ENCODE results near the gene CNPY3.

Gene CNPY3

GRCh38 chr6:42936398-42936797 lies 7.1 kb downstream of the CNPY3 start:
- no CpG with 5 or more reads among the region's 11 CpGs for WGBS (ENCODE audit: extremely low coverage, insufficient coverage, insufficient read length)
- Histone ChIP-seq H3K9me3 (ENCODE audit: insufficient read depth, low read depth, low read length) (peaks cover 2% of the 10 kb centered on the region), H3K36me3 (ENCODE audit: control insufficient read depth in 1 of 2, insufficient read depth in 2 of 2, low read length in 2 of 2) (peaks cover 47 to 50% of the 10 kb centered on the region in 2 experiments), H2BK5ac (ENCODE audit: low read depth, low read length, poor library complexity) (no peak overlapping the region), H3K4me3 (ENCODE audit: low read depth, low read length) (no peak overlapping the region), H3K27me3 (ENCODE audit: insufficient read depth, low read length) (no peaks in the 10 kb centered on the region), H3K4ac (ENCODE audit: low read depth, low read length) (no peak overlapping the region), H4K12ac (ENCODE audit: low read depth, low read length) (no peak overlapping the region), H2BK12ac (ENCODE audit: low read length) (no peak overlapping the region), H3K23ac (ENCODE audit: low read length) (no peak overlapping the region), H3K79me2 (ENCODE audit: control insufficient read depth, insufficient read depth, low read length, poor library complexity) (no peaks in the 10 kb centered on the region), H2AK5ac (ENCODE audit: low read length) (no peak overlapping the region), H3K4me2 (ENCODE audit: low read length) (no peak overlapping the region), H2BK120ac (ENCODE audit: insufficient read depth, low read length, poor library complexity) (no peak overlapping the region), H2AFZ (ENCODE audit: insufficient read depth, low read length, poor library complexity) (no peak overlapping the region), H3K18ac (ENCODE audit: low read length) (no peak overlapping the region), H3K9ac (ENCODE audit: low read length) (no peak overlapping the region), H3K4me1 (ENCODE audit: control insufficient read depth in 1 of 2, insufficient read depth in 2 of 2, low read length in 2 of 2) (no peaks in the 10 kb centered on the region), H3K14ac (ENCODE audit: low read length) (no peak overlapping the region), H4K8ac (ENCODE audit: low read depth, low read length) (no peak overlapping the region), H3K79me1 (ENCODE audit: low read length) (no peaks in the 10 kb centered on the region), H3K27ac (ENCODE audit: low read depth, low read length) (no peak overlapping the region), H4K91ac (ENCODE audit: low read depth, low read length) (no peak overlapping the region)
- no peak for DNase-seq

- H3K18ac ChIP-seq (ENCODE audit: low read length): no peak overlapping the region
- H3K36me3 ChIP-seq (ENCODE audit: control insufficient read depth in 1 of 2, insufficient read depth in 2 of 2, low read length in 2 of 2): peaks cover 44 to 50% of the 10 kb centered on the region in 2 experiments
- H3K27me3 ChIP-seq (ENCODE audit: insufficient read depth, low read length): no peaks in the 10 kb centered on the region
- no peak overlapping the region for H2BK5ac ChIP-seq (ENCODE audit: low read depth, low read length, poor library complexity)
- H3K23ac ChIP-seq (ENCODE audit: low read length): no peak overlapping the region
- no peak overlapping the region for H4K91ac ChIP-seq (ENCODE audit: low read depth, low read length)
- H2BK120ac ChIP-seq (ENCODE audit: insufficient read depth, low read length, poor library complexity): no peak overlapping the region
- H3K4me2 ChIP-seq (ENCODE audit: low read length): no peak overlapping the region
- no peak overlapping the region for H3K27ac ChIP-seq (ENCODE audit: low read depth, low read length)
- no peak overlapping the region for H4K12ac ChIP-seq (ENCODE audit: low read depth, low read length)
- no peaks in the 10 kb centered on the region for H3K79me1 ChIP-seq (ENCODE audit: low read length)
- no CpG with 5 or more reads among the region's 13 CpGs for WGBS (ENCODE audit: extremely low coverage, insufficient coverage, insufficient read length)
- no peak overlapping the region for H4K8ac ChIP-seq (ENCODE audit: low read depth, low read length)
- H3K4ac ChIP-seq (ENCODE audit: low read depth, low read length): no peak overlapping the region
- no peak overlapping the region for H3K4me3 ChIP-seq (ENCODE audit: low read depth, low read length)
- no peaks in the 10 kb centered on the region for H3K4me1 ChIP-seq (ENCODE audit: control insufficient read depth in 1 of 2, insufficient read depth in 2 of 2, low read length in 2 of 2)
- no peak overlapping the region for H2BK12ac ChIP-seq (ENCODE audit: low read length)
- no peaks in the 10 kb centered on the region for H3K79me2 ChIP-seq (ENCODE audit: control insufficient read depth, insufficient read depth, low read length, poor library complexity)
- no peak overlapping the region for H3K14ac ChIP-seq (ENCODE audit: low read length)
- H2AK5ac ChIP-seq (ENCODE audit: low read length): no peak overlapping the region
- H3K9ac ChIP-seq (ENCODE audit: low read length): no peak overlapping the region
- H2AFZ ChIP-seq (ENCODE audit: insufficient read depth, low read length, poor library complexity): no peak overlapping the region
- DNase-seq: no peak
- peaks cover 2% of the 10 kb centered on the region for H3K9me3 ChIP-seq (ENCODE audit: insufficient read depth, low read depth, low read length)
Observed at GRCh38 chr6:42937548-42938427, 8.5 kb downstream of the CNPY3 start.

GRCh38 chr6:42938428-42938796 lies 9.1 kb downstream of the CNPY3 start:
- Histone ChIP-seq H2BK120ac (ENCODE audit: insufficient read depth, low read length, poor library complexity) (no peak overlapping the region), H4K91ac (ENCODE audit: low read depth, low read length) (no peak overlapping the region), H2BK5ac (ENCODE audit: low read depth, low read length, poor library complexity) (no peak overlapping the region), H2BK12ac (ENCODE audit: low read length) (no peak overlapping the region), H3K27ac (ENCODE audit: low read depth, low read length) (no peak overlapping the region), H3K14ac (ENCODE audit: low read length) (no peak overlapping the region), H4K12ac (ENCODE audit: low read depth, low read length) (no peak overlapping the region), H3K4me2 (ENCODE audit: low read length) (no peak overlapping the region), H2AFZ (ENCODE audit: insufficient read depth, low read length, poor library complexity) (no peak overlapping the region), H3K9me3 (ENCODE audit: insufficient read depth, low read depth, low read length) (peaks cover 2% of the 10 kb centered on the region), H3K18ac (ENCODE audit: low read length) (no peak overlapping the region), H3K79me2 (ENCODE audit: control insufficient read depth, insufficient read depth, low read length, poor library complexity) (no peaks in the 10 kb centered on the region), H4K8ac (ENCODE audit: low read depth, low read length) (no peak overlapping the region), H3K27me3 (ENCODE audit: insufficient read depth, low read length) (no peaks in the 10 kb centered on the region), H3K4ac (ENCODE audit: low read depth, low read length) (no peak overlapping the region), H3K79me1 (ENCODE audit: low read length) (no peaks in the 10 kb centered on the region), H3K23ac (ENCODE audit: low read length) (no peak overlapping the region), H3K4me3 (ENCODE audit: low read depth, low read length) (no peak overlapping the region), H3K9ac (ENCODE audit: low read length) (no peak overlapping the region), H3K4me1 (ENCODE audit: control insufficient read depth in 1 of 2, insufficient read depth in 2 of 2, low read length in 2 of 2) (no peaks in the 10 kb centered on the region), H2AK5ac (ENCODE audit: low read length) (no peak overlapping the region), H3K36me3 (ENCODE audit: control insufficient read depth in 1 of 2, insufficient read depth in 2 of 2, low read length in 2 of 2) (peaks cover 44 to 50% of the 10 kb centered on the region in 2 experiments)
- no peak for DNase-seq
- no CpG with 5 or more reads among the region's 5 CpGs for WGBS (ENCODE audit: extremely low coverage, insufficient coverage, insufficient read length)

GRCh38 chr6:42938987-42939809 lies 9.9 kb downstream of the CNPY3 start:
- no peak overlapping the region for H4K8ac ChIP-seq (ENCODE audit: low read depth, low read length)
- H2AK5ac ChIP-seq (ENCODE audit: low read length): no peak overlapping the region
- no peak overlapping the region for H3K9ac ChIP-seq (ENCODE audit: low read length)
- H2AFZ ChIP-seq (ENCODE audit: insufficient read depth, low read length, poor library complexity): no peak overlapping the region
- WGBS (ENCODE audit: extremely low coverage, insufficient coverage, insufficient read length): no CpG with 5 or more reads among the region's 9 CpGs
- no peak overlapping the region for H3K4me2 ChIP-seq (ENCODE audit: low read length)
- no peak overlapping the region for H4K91ac ChIP-seq (ENCODE audit: low read depth, low read length)
- H3K36me3 ChIP-seq (ENCODE audit: control insufficient read depth in 1 of 2, insufficient read depth in 2 of 2, low read length in 2 of 2): peaks cover 42 to 49% of the 10 kb centered on the region in 2 experiments
- no peak overlapping the region for H2BK5ac ChIP-seq (ENCODE audit: low read depth, low read length, poor library complexity)
- no peak overlapping the region for H2BK12ac ChIP-seq (ENCODE audit: low read length)
- no peak overlapping the region for H2BK120ac ChIP-seq (ENCODE audit: insufficient read depth, low read length, poor library complexity)
- H3K79me2 ChIP-seq (ENCODE audit: control insufficient read depth, insufficient read depth, low read length, poor library complexity): no peaks in the 10 kb centered on the region
- H3K27ac ChIP-seq (ENCODE audit: low read depth, low read length): no peak overlapping the region
- no peak for DNase-seq
- no peaks in the 10 kb centered on the region for H3K27me3 ChIP-seq (ENCODE audit: insufficient read depth, low read length)
- peak overlapping the region; percentile 36 for H4K12ac ChIP-seq (ENCODE audit: low read depth, low read length)
- no peaks in the 10 kb centered on the region for H3K4me1 ChIP-seq (ENCODE audit: control insufficient read depth in 1 of 2, insufficient read depth in 2 of 2, low read length in 2 of 2)
- no peak overlapping the region for H3K23ac ChIP-seq (ENCODE audit: low read length)
- H3K14ac ChIP-seq (ENCODE audit: low read length): no peak overlapping the region
- H3K4ac ChIP-seq (ENCODE audit: low read depth, low read length): no peak overlapping the region
- H3K4me3 ChIP-seq (ENCODE audit: low read depth, low read length): no peak overlapping the region
- H3K79me1 ChIP-seq (ENCODE audit: low read length): no peaks in the 10 kb centered on the region
- peaks cover 2% of the 10 kb centered on the region for H3K9me3 ChIP-seq (ENCODE audit: insufficient read depth, low read depth, low read length)
- H3K18ac ChIP-seq (ENCODE audit: low read length): no peak overlapping the region

Data from trophoblast cell (in vitro differentiated cells and primary cell).